Fibroblast of the aortic adventitia (primary cell): ENCODE data around the gene CYLD. TPM values are rescaled to one million over a fixed set of nuclear protein-coding genes. Genes with fewer than 3 reads are reported as not detected.

Experiments
- DNase-seq: peaks from one replicate; pipeline ENCODE4 v3.0.0-alpha.2; 2010; ENCODE audit warnings: low read depth
- H3K4me3 ChIP-seq: 2 replicates; pipeline ENCODE4 v1.5.1; 2011; ENCODE audit warnings: low read depth, mild to moderate bottlenecking, control low read depth, low read length, moderate library complexity
- CTCF ChIP-seq: IDR thresholded peaks from 2 replicates; pipeline ENCODE4 v1.5.1; 2011; ENCODE audit warnings: mild to moderate bottlenecking, low read length, control low read depth, inconsistent platforms; ENCODE audit not compliant: insufficient read depth
- total RNA-seq: library from RNA; depleted of rRNA; stranded (reverse); fragments of >200 nt; gene quantifications from 2 replicates; pipeline ENCODE4 v1.2.3, GENCODE V29; 2012; ENCODE audit warnings: low replicate concordance

Gene CYLD
- total RNA-seq, 1 donor: 62.6 TPM

- DNase-seq: no peak
- no peak overlapping the region for H3K4me3 ChIP-seq
- no peak for TF ChIP-seq CTCF
Observed at GRCh38 chr16:50838885-50839284, 97.0 kb downstream of the CYLD start.

- no peak for TF ChIP-seq CTCF
- no peak overlapping the region for H3K4me3 ChIP-seq
- no peak for DNase-seq
Observed at GRCh38 chr16:50839356-50839755, 97.5 kb downstream of the CYLD start.

- no peak overlapping the region for H3K4me3 ChIP-seq
- TF ChIP-seq CTCF: no peak
- DNase-seq: no peak
Observed at GRCh38 chr16:50839920-50840729, 98.2 kb downstream of the CYLD start.

- peak; percentile 16 for DNase-seq
- no peak for TF ChIP-seq CTCF
- H3K4me3 ChIP-seq: peak overlapping the region; percentile 10
Observed at GRCh38 chr16:50841081-50841886, 99.4 kb downstream of the CYLD start.

GRCh38 chr16:50842013-50842505 lies 100.2 kb downstream of the CYLD start:
- DNase-seq: no peak
- no peak overlapping the region for H3K4me3 ChIP-seq
- TF ChIP-seq CTCF: no peak

GRCh38 chr16:50842589-50842988 lies 100.7 kb downstream of the CYLD start:
- H3K4me3 ChIP-seq: no peak overlapping the region
- TF ChIP-seq CTCF: no peak
- DNase-seq: no peak
